GM12865 (cell line): ENCODE measurements around the gene TCF19.
"Not testable (repeated sequence)": the region's sequence is repeated elsewhere in the genome, so short reads cannot be mapped to it uniquely, and the experiment has no call there.

Source experiments
- DNase-seq: peaks from one replicate; pipeline ENCODE4 v3.0.0; 2010; ENCODE audit warnings: low read depth
- H3K4me3 ChIP-seq: 2 replicates; pipeline ENCODE4 v1.5.1; 2011; ENCODE audit warnings: mild to moderate bottlenecking, low read depth, low read length, control low read depth
- CTCF ChIP-seq: IDR thresholded peaks from 2 replicates; pipeline ENCODE4 v1.5.1; 2011; ENCODE audit warnings: low read length, control low read depth, low read depth, inconsistent platforms; ENCODE audit not compliant: insufficient read depth; ENCODE audit errors: missing control alignments

TCF19 gene

GRCh38 chr6:31187780-31188194, 29.4 kb downstream of the TCF19 start:
- TF ChIP-seq CTCF, result no peak
- DNase-seq, result no peak
- H3K4me3 ChIP-seq, result no peak overlapping the region

GRCh38 chr6:31189223-31189622, 30.8 kb downstream of the TCF19 start:
- H3K4me3 ChIP-seq, DNase-seq: not testable (repeated sequence)

- no peak overlapping the region for H3K4me3 ChIP-seq
- peak; percentile 86 for DNase-seq
- TF ChIP-seq CTCF, result no peak
Observed at GRCh38 chr6:31190488-31190887, 32.1 kb downstream of the TCF19 start.

DNA sequence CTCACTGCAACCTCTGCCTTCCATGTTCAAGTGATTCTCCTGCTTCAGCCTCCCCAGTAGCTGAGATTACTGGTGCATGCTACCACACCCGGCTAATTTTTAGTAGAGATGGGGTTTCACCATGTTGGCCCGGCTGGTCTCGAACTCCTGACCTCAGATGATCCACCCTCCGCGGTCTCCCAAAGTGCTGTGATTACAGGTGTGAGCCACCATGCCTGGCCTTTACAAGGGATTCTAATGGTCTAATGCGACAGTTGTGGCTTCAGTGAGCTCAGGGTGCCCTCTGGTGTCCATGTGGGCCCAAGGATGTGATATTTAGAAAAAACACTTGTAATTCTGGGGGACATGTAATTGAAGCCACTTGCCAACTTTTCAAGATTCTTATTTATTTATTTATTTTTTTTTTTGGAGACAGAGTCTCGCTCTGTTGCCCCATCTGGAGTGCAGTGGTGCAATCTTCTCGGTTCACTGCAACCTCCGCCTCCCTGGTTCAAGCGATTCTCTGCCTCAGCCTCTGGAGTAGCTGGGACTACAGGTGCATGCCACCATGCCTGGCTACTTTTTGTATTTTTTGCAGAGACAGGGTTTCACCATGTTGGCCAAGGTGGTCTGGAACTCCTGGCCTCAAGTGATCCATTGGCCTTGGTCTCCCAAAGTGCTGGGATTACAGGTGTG, 34.2 kb downstream of the TCF19 start:
- peak; percentile 90 for DNase-seq
- TF ChIP-seq CTCF, result peak; percentile 62
- not testable (repeated sequence) for H3K4me3 ChIP-seq

- TF ChIP-seq CTCF, result peak; percentile 11
- DNase-seq, result no peak
- H3K4me3 ChIP-seq, result no peak overlapping the region
Observed at GRCh38 chr6:31193206-31193605, 34.8 kb downstream of the TCF19 start.

DNA sequence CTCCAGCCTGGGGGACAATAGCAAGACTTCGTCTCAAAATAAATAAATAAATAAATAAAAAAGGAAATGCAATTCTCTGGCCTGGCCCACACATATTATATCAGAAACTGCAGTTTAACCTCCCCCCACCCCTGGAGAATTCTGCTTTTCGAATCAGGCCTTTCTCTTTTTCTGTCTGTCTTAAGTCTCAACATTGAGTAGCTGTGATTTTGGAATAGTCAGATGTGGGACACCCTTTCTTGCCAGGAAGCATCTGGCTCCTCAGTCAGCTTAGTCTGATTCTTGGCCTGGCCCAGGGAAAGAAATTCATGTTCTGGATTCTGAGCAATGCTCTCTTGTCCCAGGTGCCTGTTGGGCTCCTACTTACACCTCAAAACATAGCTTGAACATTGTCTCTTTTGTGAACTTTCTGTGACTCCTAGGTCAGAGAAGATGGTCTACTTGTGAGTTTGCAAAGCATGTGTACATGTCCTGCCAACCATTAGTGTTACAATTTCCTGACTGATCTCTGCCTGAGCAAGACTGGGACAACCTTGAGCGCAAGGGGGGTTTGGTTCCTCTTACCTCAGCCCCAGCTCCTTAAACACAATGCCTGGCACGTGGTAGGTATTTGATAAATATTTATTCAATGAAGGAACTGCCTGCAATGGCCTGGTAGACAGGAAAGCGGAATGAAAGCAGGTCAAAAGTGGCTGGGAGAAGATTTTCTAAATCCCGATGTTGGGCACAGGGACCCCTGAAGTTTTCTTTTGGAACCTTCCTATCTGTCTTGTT, 35.9 kb downstream of the TCF19 start:
- no peak for DNase-seq
- no peak for TF ChIP-seq CTCF
- H3K4me3 ChIP-seq, result no peak overlapping the region

GRCh38 chr6:31195308-31195979, 37.1 kb downstream of the TCF19 start:
- DNase-seq, H3K4me3 ChIP-seq: not testable (repeated sequence)

DNA sequence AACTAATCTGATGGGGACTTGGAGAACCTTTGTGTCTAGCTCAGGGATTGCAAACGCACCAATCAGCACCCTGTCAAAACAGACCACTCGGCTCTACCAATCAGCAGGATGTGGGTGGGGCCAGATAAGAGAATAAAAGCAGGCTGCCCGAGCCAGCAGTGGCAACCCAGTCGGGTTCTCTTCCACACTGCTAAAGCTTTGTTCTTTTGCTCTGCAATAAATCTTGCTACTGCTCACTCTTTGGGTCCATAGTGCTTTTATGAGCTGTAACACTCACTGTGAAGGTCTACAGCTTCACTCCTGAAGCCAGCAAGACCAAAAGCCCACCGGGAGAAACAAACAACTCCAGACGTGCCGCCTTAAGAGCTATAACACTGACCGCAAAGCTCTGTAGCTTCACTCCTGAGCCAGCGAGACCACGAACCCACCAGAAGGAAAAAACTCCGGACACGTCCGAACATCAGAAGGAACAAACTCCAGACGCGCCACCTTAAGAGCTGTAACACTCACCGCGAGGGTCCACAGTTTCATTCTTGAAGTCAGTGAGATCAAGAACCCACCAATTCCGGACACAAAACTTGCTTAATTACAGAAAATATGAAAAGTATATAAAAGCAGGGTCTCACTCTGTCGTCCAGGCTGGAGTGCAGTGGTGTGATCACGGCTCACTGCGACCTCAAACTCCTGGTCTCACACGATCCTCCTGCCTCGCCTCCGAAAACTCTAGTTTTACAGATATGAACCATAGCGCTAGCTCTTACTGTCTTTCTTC, 38.0 kb downstream of the TCF19 start:
- not testable (repeated sequence) for DNase-seq
- H3K4me3 ChIP-seq, result peak overlapping the region; percentile 50
